GM20000 (cell line): ENCODE results near the gene KCTD7.
"Not testable (repeated sequence)": the region's sequence is repeated elsewhere in the genome, so short reads cannot be mapped to it uniquely, and the experiment has no call there.

Source experiments
- DNase-seq: peaks from one replicate; pipeline ENCODE4 v3.0.0; 2012; ENCODE audit warnings: low spot score
- CTCF ChIP-seq: IDR thresholded peaks from 2 replicates; pipeline ENCODE4 v1.5.1; 2012; ENCODE audit warnings: mild to moderate bottlenecking, control low read depth; ENCODE audit errors: extremely low read depth, missing control alignments

KCTD7 gene

GRCh38 chr7:66669088-66669487 lies 40.4 kb downstream of the KCTD7 start:
- DNase-seq = no peak
- no peak for TF ChIP-seq CTCF

- TF ChIP-seq CTCF = no peak
- DNase-seq = no peak
Measured at GRCh38 chr7:66669496-66669895, 40.8 kb downstream of the KCTD7 start.

GRCh38 chr7:66671034-66671433 lies 42.4 kb downstream of the KCTD7 start:
- TF ChIP-seq CTCF = no peak
- no peak for DNase-seq

GRCh38 chr7:66671486-66671885 lies 42.8 kb downstream of the KCTD7 start:
- not testable (repeated sequence) for DNase-seq

GRCh38 chr7:66672432-66673123 lies 43.9 kb downstream of the KCTD7 start:
- DNase-seq = not testable (repeated sequence)

GRCh38 chr7:66673124-66673640 lies 44.5 kb downstream of the KCTD7 start:
- DNase-seq = not testable (repeated sequence)

GRCh38 chr7:66679633-66680244 lies 51.1 kb downstream of the KCTD7 start:
- no peak for DNase-seq
- no peak for TF ChIP-seq CTCF

GRCh38 chr7:66681491-66682349 lies 53.0 kb downstream of the KCTD7 start:
- no peak for TF ChIP-seq CTCF
- peak; percentile 98 for DNase-seq
